Inflammatory macrophage (primary cell): ENCODE results near the gene TNNT1.

Source experiments
- DNase-seq, 2 donors: peaks; one replicate each; pipeline ENCODE4 v3.0.0-alpha.2; 2020 to 2022

The TNNT1 gene

GRCh38 chr19:55088543-55089341 is 60.3 kb downstream of the TNNT1 start:
- peak; percentile 58 to 73 for DNase-seq

GRCh38 chr19:55088021-55088451 is 61.0 kb downstream of the TNNT1 start:
- DNase-seq, result no peak

- DNase-seq, result peak; percentile 36 to 66
These were observed 61.5 kb downstream of the TNNT1 start for GRCh38 chr19:55087542-55087901.

GRCh38 chr19:55086730-55087541 is 62.1 kb downstream of the TNNT1 start:
- peak; percentile 47 to 67 for DNase-seq

- DNase-seq, result no peak
These were observed 62.9 kb downstream of the TNNT1 start for GRCh38 chr19:55085923-55086715.

GRCh38 chr19:55084416-55084815 is 64.6 kb downstream of the TNNT1 start:
- no peak for DNase-seq

- DNase-seq, result peak in 1 of 2 donors; percentile 22
These were observed 65.8 kb downstream of the TNNT1 start for GRCh38 chr19:55083004-55083850.
